ENCODE data around the gene BMP5.
A peak's percentile ranks its signal among the peaks of the same experiment; 100 is the strongest.

Gene BMP5

GRCh38 chr6:55901765-55902270 is 26.4 kb upstream of the BMP5 start:
- Histone ChIP-seq H3K4me1 (ENCODE audit: insufficient read depth, low read length, poor library complexity, severe bottlenecking) (no peaks in the 10 kb centered on the region), H3K9me2 (replicated peaks; ENCODE audit: low read depth, low read length) (no peaks in the 10 kb centered on the region), H3K9ac (ENCODE audit: low read depth, low read length, poor library complexity, severe bottlenecking) (no peak overlapping the region), H3K36me3 (ENCODE audit: insufficient read depth, low read length) (no peaks in the 10 kb centered on the region), H3K4me2 (ENCODE audit: low read depth, low read length, poor library complexity, severe bottlenecking) (no peak overlapping the region), H3K4me3 (ENCODE audit: low read length, poor library complexity, severe bottlenecking) (no peak overlapping the region), H3F3A (ENCODE audit: low read depth) (no peaks in the 10 kb centered on the region), H2AFZ (ENCODE audit: low read length) (peak overlapping the region; percentile 25; the same call in 1 of the 2 replicates), H3K27me3 (ENCODE audit: insufficient read depth, low read length, poor library complexity, severe bottlenecking) (no peaks in the 10 kb centered on the region), H4K20me1 (ENCODE audit: insufficient read depth, low read length, poor library complexity, severe bottlenecking) (no peaks in the 10 kb centered on the region), H3K79me2 (ENCODE audit: insufficient read depth, low read length) (no peaks in the 10 kb centered on the region), H3K9me3 (ENCODE audit: insufficient read depth, low read depth, low read length) (no peaks in the 10 kb centered on the region)
- TF ChIP-seq CTCF (conservative IDR thresholded peaks at IDR 0.05; ENCODE audit: low read length) (no peak), EZH2phosphoT487 (IDR thresholded peaks at IDR 0.05; ENCODE audit: borderline replicate concordance) (no peak)

- no peaks in the 10 kb centered on the region for H3K79me2 ChIP-seq (ENCODE audit: insufficient read depth, low read length)
- H2AFZ ChIP-seq (ENCODE audit: low read length): no peak overlapping the region
- no peaks in the 10 kb centered on the region for H3K4me1 ChIP-seq (ENCODE audit: insufficient read depth, low read length, poor library complexity, severe bottlenecking)
Measured at GRCh38 chr6:55898342-55898741, 23.0 kb upstream of the BMP5 start.

GRCh38 chr6:55897346-55897745 is 22.0 kb upstream of the BMP5 start:
- Histone ChIP-seq H3K4me3 (ENCODE audit: low read length, poor library complexity, severe bottlenecking) (no peak overlapping the region), H3K36me3 (ENCODE audit: insufficient read depth, low read length) (no peaks in the 10 kb centered on the region), H3K4me2 (ENCODE audit: low read depth, low read length, poor library complexity, severe bottlenecking) (no peak overlapping the region), H3K4me1 (ENCODE audit: insufficient read depth, low read length, poor library complexity, severe bottlenecking) (no peaks in the 10 kb centered on the region), H3K9me2 (replicated peaks; ENCODE audit: low read depth, low read length) (no peaks in the 10 kb centered on the region), H3K9me3 (ENCODE audit: insufficient read depth, low read depth, low read length) (no peaks in the 10 kb centered on the region), H3F3A (ENCODE audit: low read depth) (no peaks in the 10 kb centered on the region), H2AFZ (ENCODE audit: low read length) (no peak overlapping the region), H4K20me1 (ENCODE audit: insufficient read depth, low read length, poor library complexity, severe bottlenecking) (no peaks in the 10 kb centered on the region), H3K27me3 (ENCODE audit: insufficient read depth, low read length, poor library complexity, severe bottlenecking) (no peaks in the 10 kb centered on the region), H3K9ac (ENCODE audit: low read depth, low read length, poor library complexity, severe bottlenecking) (no peak overlapping the region), H3K79me2 (ENCODE audit: insufficient read depth, low read length) (no peaks in the 10 kb centered on the region)
- no peak for TF ChIP-seq EZH2phosphoT487 (IDR thresholded peaks at IDR 0.05; ENCODE audit: borderline replicate concordance)
- TF ChIP-seq CTCF (conservative IDR thresholded peaks at IDR 0.05; ENCODE audit: low read length): no peak

More at GRCh38 chr6:55898342-55898741, 23.0 kb upstream of the BMP5 start:
- Histone ChIP-seq H3K36me3 (ENCODE audit: insufficient read depth, low read length) (no peaks in the 10 kb centered on the region), H3K9ac (ENCODE audit: low read depth, low read length, poor library complexity, severe bottlenecking) (no peak overlapping the region), H4K20me1 (ENCODE audit: insufficient read depth, low read length, poor library complexity, severe bottlenecking) (no peaks in the 10 kb centered on the region), H3F3A (ENCODE audit: low read depth) (no peaks in the 10 kb centered on the region), H3K9me2 (replicated peaks; ENCODE audit: low read depth, low read length) (no peaks in the 10 kb centered on the region), H3K9me3 (ENCODE audit: insufficient read depth, low read depth, low read length) (no peaks in the 10 kb centered on the region), H3K27me3 (ENCODE audit: insufficient read depth, low read length, poor library complexity, severe bottlenecking) (no peaks in the 10 kb centered on the region), H3K4me2 (ENCODE audit: low read depth, low read length, poor library complexity, severe bottlenecking) (no peak overlapping the region), H3K4me3 (ENCODE audit: low read length, poor library complexity, severe bottlenecking) (no peak overlapping the region)
- TF ChIP-seq EZH2phosphoT487 (IDR thresholded peaks at IDR 0.05; ENCODE audit: borderline replicate concordance) (no peak), CTCF (conservative IDR thresholded peaks at IDR 0.05; ENCODE audit: low read length) (no peak)
